WTC11 (cell line): ENCODE data around the gene CCT3. TPM values are rescaled to one million over a fixed set of nuclear protein-coding genes. Genes with fewer than 3 reads are reported as not detected.

Source experiments
- ATAC-seq: fragments of 200-7000 bp; cut with Tn5 transposase; 2 replicates; pipeline ENCODE4 v1.10.0; 2021; ENCODE audit warnings: mild to moderate bottlenecking, moderate library complexity
- CTCF ChIA-PET: fragments of 300-600 bp; sonication (Branson Sonifier 250); formaldehyde crosslinking; loops from one replicate; lab custom pipeline; 2021; ENCODE audit warnings: antibody characterized with exemption; lab: Charles Lee
- POLR2A ChIA-PET: fragments of 350-600 bp; sonication (Branson Sonifier 250); formaldehyde crosslinking; loops from one replicate; lab custom pipeline; 2021; ENCODE audit warnings: antibody characterized with exemption; lab: Charles Lee
- DNase-seq: peaks from one replicate; pipeline ENCODE4 v3.0.0; 2021; ENCODE audit warnings: low spot score
- H3K27ac Mint-ChIP-seq: 2 replicates; pipeline ENCODE4 v1.8.0; 2021; ENCODE audit warnings: mixed read lengths
- H3K27me3 Mint-ChIP-seq: 2 replicates; pipeline ENCODE4 v1.8.0; 2021; ENCODE audit warnings: low read depth, mild to moderate bottlenecking, moderate library complexity, mixed read lengths
- H3K36me3 Mint-ChIP-seq: 2 replicates; pipeline ENCODE4 v1.8.0; 2021; ENCODE audit warnings: mixed read lengths
- H3K4me1 Mint-ChIP-seq: 2 replicates; pipeline ENCODE4 v1.8.0; 2022; ENCODE audit warnings: mixed read lengths
- H3K4me3 Mint-ChIP-seq: 2 replicates; pipeline ENCODE4 v1.8.0; 2021; ENCODE audit warnings: mild to moderate bottlenecking, moderate library complexity, mixed read lengths
- H3K9me3 Mint-ChIP-seq: 2 replicates; pipeline ENCODE4 v1.8.0; 2021; ENCODE audit warnings: mixed read lengths
- ATF1 ChIP-seq: sonication (generic); formaldehyde crosslinking; IDR thresholded peaks from 2 replicates; pipeline ENCODE4 v1.8.1; 2023; ENCODE audit warnings: mild to moderate bottlenecking, moderate library complexity, missing genetic modification reagents
- CBFB ChIP-seq: sonication (generic); formaldehyde crosslinking; IDR thresholded peaks from 2 replicates; pipeline ENCODE4 v1.8.1; 2022; ENCODE audit warnings: mild to moderate bottlenecking, low read depth, missing genetic modification reagents
- CREM ChIP-seq: sonication (generic); formaldehyde crosslinking; IDR thresholded peaks from 2 replicates; pipeline ENCODE4 v1.8.1; 2022; ENCODE audit warnings: mild to moderate bottlenecking, missing genetic modification reagents, moderate library complexity
- CTCF ChIP-seq: fragments of 200-600 bp; IDR thresholded peaks from 2 replicates; pipeline ENCODE4 v1.8.0; 2022; ENCODE audit warnings: antibody characterized with exemption
- ELF4 ChIP-seq: sonication (generic); formaldehyde crosslinking; IDR thresholded peaks from 2 replicates; pipeline ENCODE4 v1.8.1; 2022; ENCODE audit warnings: low read depth, mild to moderate bottlenecking, moderate library complexity, missing genetic modification reagents
- FOXP1 ChIP-seq: sonication (generic); formaldehyde crosslinking; IDR thresholded peaks from 2 replicates; pipeline ENCODE4 v1.8.0; 2022; ENCODE audit warnings: missing genetic modification reagents, mild to moderate bottlenecking, moderate library complexity, borderline replicate concordance
- JAZF1 ChIP-seq: fragments of 250-450 bp; sonication (Bioruptor Pico); IDR thresholded peaks from 2 replicates; pipeline ENCODE4 v1.9.0; 2021; ENCODE audit warnings: moderate library complexity, mild to moderate bottlenecking, inconsistent platforms
- JUN ChIP-seq: sonication (generic); formaldehyde crosslinking; IDR thresholded peaks from 2 replicates; pipeline ENCODE4 v1.8.0; 2023; ENCODE audit warnings: mild to moderate bottlenecking, missing genetic modification reagents
- NFYB ChIP-seq: sonication (generic); formaldehyde crosslinking; conservative IDR thresholded peaks from 2 replicates; pipeline ENCODE4 v1.8.0; 2022; ENCODE audit warnings: low read depth, missing genetic modification reagents
- RORB ChIP-seq: fragments of 250-450 bp; sonication (Bioruptor Pico); IDR thresholded peaks from 2 replicates; pipeline ENCODE4 v1.9.0; 2021; ENCODE audit warnings: mild to moderate bottlenecking
- SOX15 ChIP-seq: fragments of 250-450 bp; sonication (Bioruptor Pico); IDR thresholded peaks from 2 replicates; pipeline ENCODE4 v1.9.0; 2021; ENCODE audit warnings: mild to moderate bottlenecking
- STAT6 ChIP-seq: sonication (generic); formaldehyde crosslinking; conservative IDR thresholded peaks from 2 replicates; pipeline ENCODE4 v1.8.1; 2023; ENCODE audit warnings: mild to moderate bottlenecking, low read depth, missing genetic modification reagents, moderate library complexity
- ZNF396 ChIP-seq: fragments of 250-450 bp; sonication (Bioruptor Pico); IDR thresholded peaks from 2 replicates; pipeline ENCODE4 v1.8.0; 2021; ENCODE audit warnings: mild to moderate bottlenecking, moderate library complexity, borderline replicate concordance
- ZNF671 ChIP-seq: fragments of 250-450 bp; sonication (Bioruptor Pico); IDR thresholded peaks from 2 replicates; pipeline ENCODE4 v1.8.0; 2021; ENCODE audit warnings: mild to moderate bottlenecking
- total RNA-seq: library from RNA; stranded (reverse); gene quantifications from 3 replicates; pipeline ENCODE4 v1.2.3, GENCODE V29; 2021
- TF ChIP-seq, protein P1 (sequence below): fragments of 250-450 bp; sonication (Bioruptor Pico); IDR thresholded peaks from 2 replicates; pipeline ENCODE4 v1.8.0; 2021; ENCODE audit warnings: mild to moderate bottlenecking
- TF ChIP-seq, protein P2 (sequence below): sonication (generic); formaldehyde crosslinking; IDR thresholded peaks from 2 replicates; pipeline ENCODE4 v1.8.1; 2023; ENCODE audit warnings: mild to moderate bottlenecking, missing genetic modification reagents, borderline replicate concordance
- TF ChIP-seq, protein P3 (sequence below): sonication (generic); formaldehyde crosslinking; IDR thresholded peaks from 2 replicates; pipeline ENCODE4 v1.8.1; 2023; ENCODE audit warnings: mild to moderate bottlenecking, missing genetic modification reagents
- TF ChIP-seq, protein P4 (sequence below): sonication (generic); formaldehyde crosslinking; IDR thresholded peaks from 2 replicates; pipeline ENCODE4 v1.8.0; 2023; ENCODE audit warnings: mild to moderate bottlenecking, missing genetic modification reagents

Gene CCT3
- total RNA-seq, 1 experiment from 2014 or later: 479 TPM

DNA sequence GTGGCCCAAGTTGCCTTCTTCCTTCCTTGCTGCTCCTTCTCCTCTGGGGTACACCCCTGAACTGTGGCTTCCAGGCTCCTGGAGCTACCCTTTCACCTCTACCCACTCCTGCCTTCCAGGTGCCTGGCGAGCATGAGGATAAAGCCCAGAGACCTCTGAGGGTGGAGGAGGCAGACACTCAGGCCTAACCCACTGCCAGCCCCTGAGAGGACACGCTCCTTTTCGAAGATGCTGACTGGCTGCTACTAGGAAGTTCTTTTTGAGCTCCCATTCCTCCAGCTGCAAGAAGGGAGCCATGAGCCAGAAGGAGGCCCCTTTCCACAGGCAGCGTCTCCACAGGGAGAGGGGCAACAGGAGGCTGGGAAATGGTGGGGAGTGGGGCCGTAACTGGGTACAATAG is 46.6 kb upstream of the CCT3 start:
- Mint-ChIP-seq H3K4me3 (no peak overlapping the region), H3K9me3 (no peaks in the 10 kb centered on the region), H3K27me3 (peaks cover 39% of the 10 kb centered on the region), H3K4me1 (peaks cover 31% of the 10 kb centered on the region), H3K27ac (no peak overlapping the region), H3K36me3 (no peaks in the 10 kb centered on the region)
- ChIA-PET CTCF (interaction anchor here (1.8 to 10.7 kb wide), 7 partner anchors 12 to 73 kb away, joined by 10 to 401 read pairs (median 79); partner anchors contain the start of gene RHBG), POLR2A (no interaction called here)
- DNase-seq (no peak), ATAC-seq (no peak)
- TF ChIP-seq, protein P1, sequence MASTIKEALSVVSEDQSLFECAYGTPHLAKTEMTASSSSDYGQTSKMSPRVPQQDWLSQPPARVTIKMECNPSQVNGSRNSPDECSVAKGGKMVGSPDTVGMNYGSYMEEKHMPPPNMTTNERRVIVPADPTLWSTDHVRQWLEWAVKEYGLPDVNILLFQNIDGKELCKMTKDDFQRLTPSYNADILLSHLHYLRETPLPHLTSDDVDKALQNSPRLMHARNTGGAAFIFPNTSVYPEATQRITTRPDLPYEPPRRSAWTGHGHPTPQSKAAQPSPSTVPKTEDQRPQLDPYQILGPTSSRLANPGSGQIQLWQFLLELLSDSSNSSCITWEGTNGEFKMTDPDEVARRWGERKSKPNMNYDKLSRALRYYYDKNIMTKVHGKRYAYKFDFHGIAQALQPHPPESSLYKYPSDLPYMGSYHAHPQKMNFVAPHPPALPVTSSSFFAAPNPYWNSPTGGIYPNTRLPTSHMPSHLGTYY (CRISPR knock-in tag): no peak
- TF ChIP-seq ZNF671 (CRISPR knock-in tag) (no peak), FOXP1 (CRISPR knock-in tag) (no peak), JAZF1 (CRISPR knock-in tag) (no peak)

- Mint-ChIP-seq H3K36me3 (no peaks in the 10 kb centered on the region), H3K9me3 (no peaks in the 10 kb centered on the region), H3K4me1 (peaks cover 25% of the 10 kb centered on the region), H3K4me3 (no peak overlapping the region), H3K27me3 (peaks cover 32% of the 10 kb centered on the region), H3K27ac (no peak overlapping the region)
- CTCF ChIA-PET: interaction anchor here (0.7 to 10.7 kb wide), 5 partner anchors 12 to 62 kb away, joined by 3 to 401 read pairs (median 200); no protein-coding TSS in a partner anchor
- DNase-seq (no peak), ATAC-seq (no peak)
- POLR2A ChIA-PET: no interaction called here
- TF ChIP-seq, protein P2, sequence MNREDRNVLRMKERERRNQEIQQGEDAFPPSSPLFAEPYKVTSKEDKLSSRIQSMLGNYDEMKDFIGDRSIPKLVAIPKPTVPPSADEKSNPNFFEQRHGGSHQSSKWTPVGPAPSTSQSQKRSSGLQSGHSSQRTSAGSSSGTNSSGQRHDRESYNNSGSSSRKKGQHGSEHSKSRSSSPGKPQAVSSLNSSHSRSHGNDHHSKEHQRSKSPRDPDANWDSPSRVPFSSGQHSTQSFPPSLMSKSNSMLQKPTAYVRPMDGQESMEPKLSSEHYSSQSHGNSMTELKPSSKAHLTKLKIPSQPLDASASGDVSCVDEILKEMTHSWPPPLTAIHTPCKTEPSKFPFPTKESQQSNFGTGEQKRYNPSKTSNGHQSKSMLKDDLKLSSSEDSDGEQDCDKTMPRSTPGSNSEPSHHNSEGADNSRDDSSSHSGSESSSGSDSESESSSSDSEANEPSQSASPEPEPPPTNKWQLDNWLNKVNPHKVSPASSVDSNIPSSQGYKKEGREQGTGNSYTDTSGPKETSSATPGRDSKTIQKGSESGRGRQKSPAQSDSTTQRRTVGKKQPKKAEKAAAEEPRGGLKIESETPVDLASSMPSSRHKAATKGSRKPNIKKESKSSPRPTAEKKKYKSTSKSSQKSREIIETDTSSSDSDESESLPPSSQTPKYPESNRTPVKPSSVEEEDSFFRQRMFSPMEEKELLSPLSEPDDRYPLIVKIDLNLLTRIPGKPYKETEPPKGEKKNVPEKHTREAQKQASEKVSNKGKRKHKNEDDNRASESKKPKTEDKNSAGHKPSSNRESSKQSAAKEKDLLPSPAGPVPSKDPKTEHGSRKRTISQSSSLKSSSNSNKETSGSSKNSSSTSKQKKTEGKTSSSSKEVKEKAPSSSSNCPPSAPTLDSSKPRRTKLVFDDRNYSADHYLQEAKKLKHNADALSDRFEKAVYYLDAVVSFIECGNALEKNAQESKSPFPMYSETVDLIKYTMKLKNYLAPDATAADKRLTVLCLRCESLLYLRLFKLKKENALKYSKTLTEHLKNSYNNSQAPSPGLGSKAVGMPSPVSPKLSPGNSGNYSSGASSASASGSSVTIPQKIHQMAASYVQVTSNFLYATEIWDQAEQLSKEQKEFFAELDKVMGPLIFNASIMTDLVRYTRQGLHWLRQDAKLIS (CRISPR knock-in tag): no peak
- TF ChIP-seq CTCF (no peak), CBFB (CRISPR knock-in tag) (no peak), RORB (CRISPR knock-in tag) (no peak), JUN (CRISPR knock-in tag) (no peak), ZNF396 (no peak), SOX15 (no peak), STAT6 (no peak), NFYB (CRISPR knock-in tag) (no peak), ATF1 (no peak), ELF4 (no peak), CREM (CRISPR knock-in tag) (no peak)
- TF ChIP-seq, protein P3, sequence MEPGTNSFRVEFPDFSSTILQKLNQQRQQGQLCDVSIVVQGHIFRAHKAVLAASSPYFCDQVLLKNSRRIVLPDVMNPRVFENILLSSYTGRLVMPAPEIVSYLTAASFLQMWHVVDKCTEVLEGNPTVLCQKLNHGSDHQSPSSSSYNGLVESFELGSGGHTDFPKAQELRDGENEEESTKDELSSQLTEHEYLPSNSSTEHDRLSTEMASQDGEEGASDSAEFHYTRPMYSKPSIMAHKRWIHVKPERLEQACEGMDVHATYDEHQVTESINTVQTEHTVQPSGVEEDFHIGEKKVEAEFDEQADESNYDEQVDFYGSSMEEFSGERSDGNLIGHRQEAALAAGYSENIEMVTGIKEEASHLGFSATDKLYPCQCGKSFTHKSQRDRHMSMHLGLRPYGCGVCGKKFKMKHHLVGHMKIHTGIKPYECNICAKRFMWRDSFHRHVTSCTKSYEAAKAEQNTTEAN (CRISPR knock-in tag): no peak
- TF ChIP-seq, protein P4, sequence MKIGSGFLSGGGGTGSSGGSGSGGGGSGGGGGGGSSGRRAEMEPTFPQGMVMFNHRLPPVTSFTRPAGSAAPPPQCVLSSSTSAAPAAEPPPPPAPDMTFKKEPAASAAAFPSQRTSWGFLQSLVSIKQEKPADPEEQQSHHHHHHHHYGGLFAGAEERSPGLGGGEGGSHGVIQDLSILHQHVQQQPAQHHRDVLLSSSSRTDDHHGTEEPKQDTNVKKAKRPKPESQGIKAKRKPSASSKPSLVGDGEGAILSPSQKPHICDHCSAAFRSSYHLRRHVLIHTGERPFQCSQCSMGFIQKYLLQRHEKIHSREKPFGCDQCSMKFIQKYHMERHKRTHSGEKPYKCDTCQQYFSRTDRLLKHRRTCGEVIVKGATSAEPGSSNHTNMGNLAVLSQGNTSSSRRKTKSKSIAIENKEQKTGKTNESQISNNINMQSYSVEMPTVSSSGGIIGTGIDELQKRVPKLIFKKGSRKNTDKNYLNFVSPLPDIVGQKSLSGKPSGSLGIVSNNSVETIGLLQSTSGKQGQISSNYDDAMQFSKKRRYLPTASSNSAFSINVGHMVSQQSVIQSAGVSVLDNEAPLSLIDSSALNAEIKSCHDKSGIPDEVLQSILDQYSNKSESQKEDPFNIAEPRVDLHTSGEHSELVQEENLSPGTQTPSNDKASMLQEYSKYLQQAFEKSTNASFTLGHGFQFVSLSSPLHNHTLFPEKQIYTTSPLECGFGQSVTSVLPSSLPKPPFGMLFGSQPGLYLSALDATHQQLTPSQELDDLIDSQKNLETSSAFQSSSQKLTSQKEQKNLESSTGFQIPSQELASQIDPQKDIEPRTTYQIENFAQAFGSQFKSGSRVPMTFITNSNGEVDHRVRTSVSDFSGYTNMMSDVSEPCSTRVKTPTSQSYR: no peak
Measured at GRCh38 chr1:156384007-156384406, 45.9 kb upstream of the CCT3 start.
